Mesenchymal stem cell (in vitro differentiated cells and primary cell): ENCODE results near the gene QPRT.

Source experiments
- DNase-seq: peaks from one replicate; pipeline ENCODE4 v3.0.0-alpha.2; 2013
- H2AFZ ChIP-seq: one replicate; pipeline ENCODE4 v1.6.1; 2013; ENCODE audit warnings: low read depth, mild to moderate bottlenecking, control low read depth, inconsistent platforms, low read length, moderate library complexity
- H2AK5ac ChIP-seq: 2 replicates; pipeline ENCODE4 v1.6.1; 2013; ENCODE audit warnings: low read length, moderate library complexity, mild to moderate bottlenecking, inconsistent platforms; ENCODE audit not compliant: severe bottlenecking
- H2BK120ac ChIP-seq: one replicate; pipeline ENCODE4 v1.6.1; 2013; ENCODE audit warnings: low read depth, mild to moderate bottlenecking, inconsistent platforms, low read length, moderate library complexity
- H2BK12ac ChIP-seq, 2 experiments: one replicate each; pipeline ENCODE4 v1.6.1; 2013; ENCODE audit warnings: inconsistent platforms in 2 of 2, low read length in 2 of 2, mild to moderate bottlenecking in 2 of 2, moderate library complexity in 2 of 2, control low read depth in 1 of 2
- H2BK15ac ChIP-seq: one replicate; pipeline ENCODE4 v1.6.1; 2013; ENCODE audit warnings: mild to moderate bottlenecking, low read depth, inconsistent platforms; ENCODE audit not compliant: poor library complexity, severe bottlenecking
- H2BK5ac ChIP-seq: 2 replicates; pipeline ENCODE4 v1.6.1; 2013; ENCODE audit warnings: low read depth, mild to moderate bottlenecking, low read length, control low read depth, inconsistent platforms; ENCODE audit not compliant: poor library complexity, severe bottlenecking
- H3K14ac ChIP-seq, 2 experiments: one replicate each; pipeline ENCODE4 v1.6.1; 2013; ENCODE audit warnings: inconsistent platforms in 2 of 2, low read length in 2 of 2, control low read depth in 1 of 2, mild to moderate bottlenecking in 1 of 2, moderate library complexity in 1 of 2
- H3K18ac ChIP-seq, 2 experiments: one replicate each; pipeline ENCODE4 v1.6.1; 2013; ENCODE audit warnings: inconsistent platforms in 2 of 2, low read length in 2 of 2, control low read depth in 1 of 2, low read depth in 1 of 2, mild to moderate bottlenecking in 1 of 2
- H3K23ac ChIP-seq, 2 experiments: one replicate each; pipeline ENCODE4 v1.6.1; 2013; ENCODE audit warnings: inconsistent platforms in 2 of 2, low read length in 2 of 2, mild to moderate bottlenecking in 2 of 2, moderate library complexity in 2 of 2, control low read depth in 1 of 2
- H3K27ac ChIP-seq: 2 replicates; pipeline ENCODE4 v1.5.1; 2013; ENCODE audit warnings: mild to moderate bottlenecking, moderate library complexity, low read length, control low read depth, inconsistent platforms; ENCODE audit not compliant: poor library complexity, severe bottlenecking
- H3K27me3 ChIP-seq, 2 experiments: 2 replicates each; pipeline versions ENCODE4 v1.6.1 to v1.7.0; 2013; ENCODE audit warnings: low read length in 2 of 2, mild to moderate bottlenecking in 2 of 2, moderate library complexity in 2 of 2, control low read depth in 1 of 2, inconsistent platforms in 1 of 2; ENCODE audit not compliant: control insufficient read depth in 1 of 2, insufficient read depth in 1 of 2
- H3K36me3 ChIP-seq, 2 experiments: 2 replicates each; pipeline versions ENCODE4 v1.6.1 to v1.7.0; 2013; ENCODE audit warnings: low read length in 2 of 2, control low read depth in 1 of 2, inconsistent platforms in 1 of 2, low read depth in 1 of 2, mild to moderate bottlenecking in 1 of 2; ENCODE audit not compliant: insufficient read depth in 2 of 2, control insufficient read depth in 1 of 2
- H3K4ac ChIP-seq, 2 experiments: one replicate each; pipeline ENCODE4 v1.6.1; 2013; ENCODE audit warnings: inconsistent platforms in 2 of 2, low read length in 2 of 2, mild to moderate bottlenecking in 2 of 2, moderate library complexity in 2 of 2, control low read depth in 1 of 2, low read depth in 1 of 2
- H3K4me1 ChIP-seq: 2 replicates; pipeline ENCODE4 v1.6.1; 2013; ENCODE audit warnings: low read depth, low read length, control low read depth; ENCODE audit not compliant: control insufficient read depth, insufficient read depth
- H3K4me2 ChIP-seq: 2 replicates; pipeline ENCODE4 v1.6.1; 2013; ENCODE audit warnings: low read length, mild to moderate bottlenecking, inconsistent platforms; ENCODE audit not compliant: poor library complexity, severe bottlenecking
- H3K4me3 ChIP-seq, 2 experiments: 2 replicates each; pipeline versions ENCODE4 v1.5.1 to v1.7.0; 2013; ENCODE audit warnings: low read length in 2 of 2, mild to moderate bottlenecking in 2 of 2, control low read depth in 1 of 2, low read depth in 1 of 2; ENCODE audit not compliant: insufficient read depth in 1 of 2
- H3K79me1 ChIP-seq: replicated peaks from 2 replicates; pipeline ENCODE4 v1.6.1; 2013; ENCODE audit warnings: mild to moderate bottlenecking, control low read depth, low read length, inconsistent platforms; ENCODE audit not compliant: poor library complexity, severe bottlenecking
- H3K9ac ChIP-seq: 2 replicates; pipeline ENCODE4 v1.7.0; 2013; ENCODE audit warnings: mild to moderate bottlenecking, low read length, moderate library complexity
- H3K9me3 ChIP-seq: 2 replicates; pipeline ENCODE4 v1.7.0; 2013; ENCODE audit warnings: mild to moderate bottlenecking, low read length; ENCODE audit not compliant: control insufficient read depth
- H4K8ac ChIP-seq: one replicate; pipeline ENCODE4 v1.6.1; 2013; ENCODE audit warnings: inconsistent platforms, mild to moderate bottlenecking, low read length, moderate library complexity
- H4K91ac ChIP-seq: one replicate; pipeline ENCODE4 v1.6.1; 2013; ENCODE audit warnings: mild to moderate bottlenecking, low read length, inconsistent platforms
- WGBS: methylation state at CpG from one replicate; pipeline ENCODE4 v1.1.7; 2013; ENCODE audit warnings: mixed read lengths; 5-methylcytosine and 5-hydroxymethylcytosine counted together

QPRT gene

DNA sequence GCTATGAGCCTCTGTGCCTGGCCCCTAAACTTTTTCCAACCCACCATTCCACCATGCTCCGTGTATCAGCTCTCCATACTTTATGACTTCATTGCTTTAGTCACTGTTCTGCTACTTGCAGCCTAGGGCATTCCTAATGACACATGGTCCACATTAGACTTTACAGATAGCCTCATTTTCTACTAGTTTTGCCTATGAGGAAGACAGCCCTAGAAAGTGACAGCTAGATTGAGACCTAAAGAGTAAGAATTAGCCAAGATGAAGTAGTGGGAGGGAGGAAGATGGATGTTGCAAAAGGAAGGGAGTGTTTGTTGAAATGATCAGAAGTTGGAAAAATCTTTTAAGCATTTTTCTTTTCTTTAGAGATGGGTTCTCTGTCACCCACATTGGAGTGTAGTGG is 55.8 kb downstream of the QPRT start:
- H2AFZ ChIP-seq: no peak overlapping the region
- no peak overlapping the region for H2AK5ac ChIP-seq
- H4K8ac ChIP-seq: no peak overlapping the region
- no peak overlapping the region for H2BK5ac ChIP-seq
- no peak overlapping the region for H3K9ac ChIP-seq
- no peak overlapping the region for H2BK15ac ChIP-seq
- H3K79me1 ChIP-seq: no peaks in the 10 kb centered on the region
- no peaks in the 10 kb centered on the region for H3K36me3 ChIP-seq
- no peak overlapping the region for H3K4me3 ChIP-seq
- DNase-seq: no peak
- H3K18ac ChIP-seq: no peak overlapping the region
- H3K27me3 ChIP-seq: peaks cover 10 to 33% of the 10 kb centered on the region in 2 experiments
- H3K4me1 ChIP-seq: no peaks in the 10 kb centered on the region
- WGBS: 31% methylated on average over 1 of the region's 1 CpG
- no peak overlapping the region for H3K27ac ChIP-seq
- H3K4ac ChIP-seq: no peak overlapping the region
- H3K9me3 ChIP-seq: peaks cover 5% of the 10 kb centered on the region
- H3K23ac ChIP-seq: no peak overlapping the region
- H3K14ac ChIP-seq: no peak overlapping the region
- H3K4me2 ChIP-seq: no peak overlapping the region
- no peak overlapping the region for H2BK12ac ChIP-seq
- no peak overlapping the region for H2BK120ac ChIP-seq
- H4K91ac ChIP-seq: no peak overlapping the region

DNA sequence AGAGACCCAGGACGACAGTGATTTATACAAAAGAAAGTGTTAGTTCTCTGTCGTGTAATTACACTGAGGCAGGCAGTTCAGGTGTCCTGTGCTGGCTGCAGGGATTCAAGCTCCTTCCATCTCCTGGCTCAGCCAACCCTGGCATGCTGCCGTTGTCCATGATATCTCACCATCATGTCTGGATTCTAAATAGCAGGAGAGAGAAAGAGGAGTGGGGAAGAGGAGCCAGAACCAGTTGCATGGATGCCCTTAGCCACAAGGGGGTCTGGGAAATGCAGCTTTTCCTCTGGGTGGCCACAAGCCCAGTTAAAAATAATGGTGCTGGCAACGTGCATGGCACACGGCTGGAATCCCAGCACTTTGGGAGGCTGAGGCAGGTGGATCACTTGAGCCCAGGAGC is 57.1 kb downstream of the QPRT start:
- WGBS: 73% methylated on average over 5 of the region's 5 CpGs
- H2BK12ac ChIP-seq: no peak overlapping the region
- H2AK5ac ChIP-seq: no peak overlapping the region
- peaks cover 10 to 40% of the 10 kb centered on the region in 2 experiments for H3K27me3 ChIP-seq
- H2BK120ac ChIP-seq: no peak overlapping the region
- no peak overlapping the region for H3K23ac ChIP-seq
- H2AFZ ChIP-seq: no peak overlapping the region
- H2BK15ac ChIP-seq: no peak overlapping the region
- no peak overlapping the region for H3K14ac ChIP-seq
- no peak overlapping the region for H3K4ac ChIP-seq
- no peak for DNase-seq
- no peak overlapping the region for H3K4me3 ChIP-seq
- H4K91ac ChIP-seq: no peak overlapping the region
- peaks cover 5% of the 10 kb centered on the region for H3K9me3 ChIP-seq
- H2BK5ac ChIP-seq: no peak overlapping the region
- no peaks in the 10 kb centered on the region for H3K79me1 ChIP-seq
- no peaks in the 10 kb centered on the region for H3K4me1 ChIP-seq
- no peak overlapping the region for H4K8ac ChIP-seq
- no peak overlapping the region for H3K18ac ChIP-seq
- no peaks in the 10 kb centered on the region for H3K36me3 ChIP-seq
- H3K9ac ChIP-seq: no peak overlapping the region
- H3K27ac ChIP-seq: no peak overlapping the region
- H3K4me2 ChIP-seq: no peak overlapping the region

DNA sequence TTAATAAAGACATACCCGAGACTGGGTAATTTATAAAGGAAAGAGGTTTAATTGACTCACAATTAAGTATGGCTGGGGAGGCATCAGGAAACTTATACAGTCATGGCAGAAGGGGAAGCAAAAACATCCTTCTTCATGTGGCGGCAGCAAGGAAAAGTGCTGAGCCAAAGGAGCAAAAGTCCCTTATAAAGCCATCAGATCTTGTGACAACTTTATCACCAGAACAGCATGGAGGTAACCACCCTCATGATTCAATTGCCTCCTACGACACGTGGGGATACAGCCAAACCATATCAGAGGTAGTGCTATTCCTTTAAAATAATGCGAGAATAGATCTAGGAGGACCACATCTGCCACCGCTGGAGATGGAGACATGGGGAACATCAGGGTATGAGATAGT is 57.8 kb downstream of the QPRT start:
- Histone ChIP-seq H2BK12ac (no peak overlapping the region), H2AFZ (no peak overlapping the region), H4K91ac (no peak overlapping the region), H3K79me1 (no peaks in the 10 kb centered on the region), H4K8ac (no peak overlapping the region), H3K18ac (no peak overlapping the region), H3K4ac (no peak overlapping the region), H3K9ac (no peak overlapping the region), H3K4me1 (no peaks in the 10 kb centered on the region), H2AK5ac (no peak overlapping the region), H3K9me3 (peaks cover 5% of the 10 kb centered on the region), H3K14ac (no peak overlapping the region), H3K4me3 (no peak overlapping the region), H3K23ac (no peak overlapping the region), H2BK120ac (no peak overlapping the region), H2BK15ac (no peak overlapping the region), H2BK5ac (no peak overlapping the region), H3K27me3 (peaks cover 13 to 44% of the 10 kb centered on the region in 2 experiments), H3K36me3 (no peaks in the 10 kb centered on the region), H3K27ac (no peak overlapping the region), H3K4me2 (no peak overlapping the region)
- 78% methylated on average over 6 of the region's 6 CpGs for WGBS
- no peak for DNase-seq

DNA sequence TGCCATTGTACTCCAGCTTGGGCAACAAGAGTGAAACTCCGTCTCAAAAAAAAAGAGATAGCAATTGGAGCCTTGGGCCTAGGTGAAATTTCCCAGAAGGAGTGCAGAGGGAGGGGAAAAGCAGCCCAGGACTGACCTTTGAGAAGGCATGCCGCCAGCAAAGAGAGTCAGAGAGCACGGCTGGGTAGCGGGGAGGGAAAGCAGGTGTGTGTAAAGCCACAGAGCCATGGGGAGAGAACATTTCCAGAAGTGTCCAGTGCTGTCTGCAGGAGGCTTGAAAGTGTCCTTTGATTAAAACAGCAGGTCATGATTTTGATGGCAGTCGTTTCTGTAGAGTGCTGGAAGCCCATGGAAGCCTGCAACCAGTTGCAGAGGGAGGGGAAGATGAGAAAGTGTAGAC is 58.7 kb downstream of the QPRT start:
- Histone ChIP-seq H2AFZ (no peak overlapping the region), H2BK15ac (no peak overlapping the region), H4K8ac (no peak overlapping the region), H3K36me3 (no peaks in the 10 kb centered on the region), H2BK120ac (no peak overlapping the region), H3K9ac (no peak overlapping the region), H3K4me2 (no peak overlapping the region), H2BK12ac (no peak overlapping the region), H3K4ac (no peak overlapping the region), H2BK5ac (no peak overlapping the region), H3K9me3 (peaks cover 5% of the 10 kb centered on the region), H3K27me3 (peaks cover 14 to 51% of the 10 kb centered on the region in 2 experiments), H3K18ac (no peak overlapping the region), H3K79me1 (no peaks in the 10 kb centered on the region), H4K91ac (no peak overlapping the region), H3K4me3 (no peak overlapping the region), H3K4me1 (no peaks in the 10 kb centered on the region), H3K23ac (no peak overlapping the region), H2AK5ac (no peak overlapping the region), H3K27ac (no peak overlapping the region), H3K14ac (no peak overlapping the region)
- WGBS: 78% methylated on average over 5 of the region's 5 CpGs
- DNase-seq: no peak
